Mesendoderm (in vitro differentiated cells): ENCODE results near the gene PYHIN1.

ENCODE experiments used
- DNase-seq: peaks from one replicate; pipeline ENCODE4 v3.0.0; 2013
- H2AK5ac ChIP-seq: 2 replicates; pipeline ENCODE4 v1.6.1; 2013; ENCODE audit warnings: low read length, inconsistent platforms
- H2BK120ac ChIP-seq: 2 replicates; pipeline ENCODE4 v1.6.1; 2013; ENCODE audit warnings: low read depth, mild to moderate bottlenecking, low read length, moderate library complexity, mixed read lengths
- H2BK15ac ChIP-seq: replicated peaks from 2 replicates; pipeline ENCODE4 v1.6.1; 2013; ENCODE audit warnings: low read depth, mild to moderate bottlenecking, moderate library complexity
- H2BK5ac ChIP-seq: 2 replicates; pipeline ENCODE4 v1.6.1; 2013; ENCODE audit warnings: low read length, inconsistent platforms
- H3K18ac ChIP-seq: 2 replicates; pipeline ENCODE4 v1.6.1; 2013; ENCODE audit warnings: mild to moderate bottlenecking, low read length, mixed read lengths
- H3K23ac ChIP-seq: one replicate; pipeline ENCODE4 v1.6.1; 2013; ENCODE audit warnings: low read length
- H3K27ac ChIP-seq: 2 replicates; pipeline ENCODE4 v1.5.1; 2013; ENCODE audit warnings: low read depth, mild to moderate bottlenecking, inconsistent platforms, low read length, moderate library complexity
- H3K27me3 ChIP-seq: 2 replicates; pipeline ENCODE4 v1.6.1; 2013; ENCODE audit warnings: low read length, control low read depth, mild to moderate bottlenecking, inconsistent platforms; ENCODE audit not compliant: insufficient read depth, poor library complexity
- H3K36me3 ChIP-seq: 2 replicates; pipeline ENCODE4 v1.6.1; 2013; ENCODE audit warnings: low read length, inconsistent platforms; ENCODE audit not compliant: control insufficient read depth, insufficient read depth
- H3K4ac ChIP-seq: one replicate; pipeline ENCODE4 v1.6.1; 2013; ENCODE audit warnings: low read depth, mild to moderate bottlenecking, low read length, moderate library complexity
- H3K4me1 ChIP-seq: 2 replicates; pipeline ENCODE4 v1.6.1; 2013; ENCODE audit warnings: low read depth, low read length, inconsistent platforms; ENCODE audit not compliant: control insufficient read depth
- H3K4me2 ChIP-seq: 2 replicates; pipeline ENCODE4 v1.6.1; 2013; ENCODE audit warnings: low read length
- H3K4me3 ChIP-seq: 2 replicates; pipeline ENCODE4 v1.5.1; 2013; ENCODE audit warnings: mild to moderate bottlenecking, low read length
- H3K56ac ChIP-seq: one replicate; pipeline ENCODE4 v1.6.1; 2013; ENCODE audit warnings: low read length
- H3K79me1 ChIP-seq: 2 replicates; pipeline ENCODE4 v1.6.1; 2013; ENCODE audit warnings: low read length, inconsistent platforms
- H3K79me2 ChIP-seq: 2 replicates; pipeline ENCODE4 v1.6.1; 2013; ENCODE audit warnings: mild to moderate bottlenecking, low read length; ENCODE audit not compliant: control insufficient read depth, insufficient read depth
- H3K9ac ChIP-seq: 2 replicates; pipeline ENCODE4 v1.6.1; 2013; ENCODE audit warnings: low read length, inconsistent platforms
- H4K5ac ChIP-seq: one replicate; pipeline ENCODE4 v1.6.1; 2013; ENCODE audit warnings: low read length
- H4K8ac ChIP-seq: one replicate; pipeline ENCODE4 v1.6.1; 2013; ENCODE audit warnings: low read depth, mild to moderate bottlenecking, control low read depth, low read length, moderate library complexity
- WGBS: extraction: QIAGEN DNeasy Blood & Tissue Kit; methylation state at CpG from one replicate; pipeline ENCODE4 v1.1.7; 2013; ENCODE audit warnings: low lambda C conversion rate, missing lambda C conversion rate; ENCODE audit not compliant: insufficient coverage; ENCODE audit errors: extremely low coverage; 5-methylcytosine and 5-hydroxymethylcytosine counted together

The PYHIN1 gene

GRCh38 chr1:158962983-158963382 is 31.6 kb downstream of the PYHIN1 start:
- H3K9ac ChIP-seq = no peak overlapping the region
- H3K27ac ChIP-seq = no peak overlapping the region
- no peak overlapping the region for H2BK15ac ChIP-seq
- no peak overlapping the region for H3K4me3 ChIP-seq
- DNase-seq = peak; percentile 5
- H3K79me1 ChIP-seq = no peaks in the 10 kb centered on the region
- H4K8ac ChIP-seq = no peak overlapping the region
- H3K18ac ChIP-seq = no peak overlapping the region
- H3K4ac ChIP-seq = no peak overlapping the region
- H2AK5ac ChIP-seq = no peak overlapping the region
- H3K27me3 ChIP-seq = no peaks in the 10 kb centered on the region
- H3K4me2 ChIP-seq = no peak overlapping the region
- no peak overlapping the region for H3K56ac ChIP-seq
- H3K79me2 ChIP-seq = no peaks in the 10 kb centered on the region
- H2BK5ac ChIP-seq = no peak overlapping the region
- H3K4me1 ChIP-seq = no peaks in the 10 kb centered on the region
- H3K36me3 ChIP-seq = no peaks in the 10 kb centered on the region
- H4K5ac ChIP-seq = no peak overlapping the region
- no peak overlapping the region for H2BK120ac ChIP-seq
- H3K23ac ChIP-seq = no peak overlapping the region
- WGBS = no CpG with 5 or more reads among the region's 5 CpGs

DNA sequence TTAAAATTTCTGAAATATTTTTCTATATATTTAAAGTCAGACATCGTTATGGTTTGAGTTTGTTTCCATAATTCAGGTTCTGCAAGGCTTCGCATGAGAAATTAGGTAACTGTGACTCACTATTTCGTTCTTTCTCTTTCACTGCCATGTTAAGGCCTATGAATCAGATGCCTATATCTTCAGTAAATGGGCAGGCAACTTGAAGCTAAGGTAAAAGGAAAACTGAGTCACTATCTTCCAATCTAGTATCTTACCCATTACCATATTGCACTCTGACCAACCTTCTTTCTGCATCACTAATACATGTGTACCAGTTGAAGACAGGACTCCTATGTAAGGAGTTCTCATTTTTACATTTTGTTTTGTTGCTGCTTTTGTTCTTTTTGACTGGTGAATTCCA is 37.8 kb downstream of the PYHIN1 start:
- no peaks in the 10 kb centered on the region for H3K36me3 ChIP-seq
- no peak overlapping the region for H3K27ac ChIP-seq
- no peak overlapping the region for H3K56ac ChIP-seq
- H4K5ac ChIP-seq = no peak overlapping the region
- H2AK5ac ChIP-seq = no peak overlapping the region
- no peaks in the 10 kb centered on the region for H3K27me3 ChIP-seq
- WGBS = no CpG with 5 or more reads among the region's 3 CpGs
- no peaks in the 10 kb centered on the region for H3K79me1 ChIP-seq
- DNase-seq = no peak
- no peak overlapping the region for H3K4me2 ChIP-seq
- no peak overlapping the region for H2BK5ac ChIP-seq
- H2BK15ac ChIP-seq = no peak overlapping the region
- H3K18ac ChIP-seq = no peak overlapping the region
- no peak overlapping the region for H3K9ac ChIP-seq
- H3K23ac ChIP-seq = no peak overlapping the region
- no peaks in the 10 kb centered on the region for H3K4me1 ChIP-seq
- no peak overlapping the region for H3K4me3 ChIP-seq
- H4K8ac ChIP-seq = no peak overlapping the region
- no peak overlapping the region for H3K4ac ChIP-seq
- H2BK120ac ChIP-seq = no peak overlapping the region
- no peaks in the 10 kb centered on the region for H3K79me2 ChIP-seq

- Histone ChIP-seq H3K79me1 (no peaks in the 10 kb centered on the region), H3K9ac (no peak overlapping the region), H3K79me2 (no peaks in the 10 kb centered on the region), H2BK120ac (no peak overlapping the region), H2BK5ac (no peak overlapping the region), H3K23ac (no peak overlapping the region), H3K4ac (no peak overlapping the region), H3K18ac (no peak overlapping the region), H4K8ac (no peak overlapping the region), H3K4me1 (no peaks in the 10 kb centered on the region), H3K36me3 (no peaks in the 10 kb centered on the region), H2BK15ac (no peak overlapping the region), H3K4me3 (no peak overlapping the region), H4K5ac (no peak overlapping the region), H3K56ac (no peak overlapping the region), H3K27ac (no peak overlapping the region), H3K27me3 (no peaks in the 10 kb centered on the region), H2AK5ac (no peak overlapping the region), H3K4me2 (no peak overlapping the region)
- WGBS = no CpG with 5 or more reads among the region's 1 CpG
- no peak for DNase-seq
Observed at GRCh38 chr1:158969855-158970254, 38.5 kb downstream of the PYHIN1 start.

- Histone ChIP-seq H4K8ac (no peak overlapping the region), H3K4me3 (no peak overlapping the region), H3K27ac (no peak overlapping the region), H3K36me3 (no peaks in the 10 kb centered on the region), H2AK5ac (no peak overlapping the region), H4K5ac (no peak overlapping the region), H3K79me2 (no peaks in the 10 kb centered on the region), H3K79me1 (no peaks in the 10 kb centered on the region), H2BK15ac (no peak overlapping the region), H3K56ac (no peak overlapping the region), H3K27me3 (no peaks in the 10 kb centered on the region), H3K4ac (no peak overlapping the region), H3K4me2 (no peak overlapping the region), H2BK120ac (no peak overlapping the region), H3K18ac (no peak overlapping the region), H3K9ac (no peak overlapping the region), H3K4me1 (no peaks in the 10 kb centered on the region), H3K23ac (no peak overlapping the region), H2BK5ac (no peak overlapping the region)
- peak; percentile 26 for DNase-seq
Observed at GRCh38 chr1:158972841-158973240, 41.5 kb downstream of the PYHIN1 start.

DNA sequence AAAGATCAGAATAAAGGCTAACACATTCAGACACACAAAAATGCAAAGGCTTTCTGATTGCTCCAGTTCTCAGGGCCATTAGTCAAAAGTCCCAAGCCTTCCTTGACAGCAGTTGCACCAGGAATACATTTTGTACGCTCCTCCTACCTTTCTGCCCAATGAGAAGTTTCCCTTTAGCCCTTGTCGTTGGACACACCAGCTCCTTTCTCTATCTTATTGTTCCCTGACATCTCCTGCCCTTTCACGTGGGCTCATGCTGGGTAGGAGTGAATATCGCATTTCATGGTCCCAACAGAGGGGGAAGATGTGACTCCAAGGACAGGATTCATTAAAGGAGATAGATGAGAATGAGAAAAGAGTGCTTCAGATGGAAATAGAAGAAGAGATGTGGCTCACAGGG is 44.9 kb downstream of the PYHIN1 start:
- Histone ChIP-seq H3K4ac (no peak overlapping the region), H3K36me3 (no peaks in the 10 kb centered on the region), H3K56ac (no peak overlapping the region), H3K4me2 (no peak overlapping the region), H3K27me3 (no peaks in the 10 kb centered on the region), H3K79me2 (no peaks in the 10 kb centered on the region), H2BK15ac (no peak overlapping the region), H4K8ac (no peak overlapping the region), H3K4me1 (no peaks in the 10 kb centered on the region), H3K23ac (no peak overlapping the region), H2BK120ac (no peak overlapping the region), H3K18ac (no peak overlapping the region), H2AK5ac (no peak overlapping the region), H2BK5ac (no peak overlapping the region), H3K79me1 (no peaks in the 10 kb centered on the region), H3K4me3 (no peak overlapping the region), H4K5ac (no peak overlapping the region), H3K9ac (no peak overlapping the region), H3K27ac (no peak overlapping the region)
- WGBS = no CpG with 5 or more reads among the region's 4 CpGs
- no peak for DNase-seq

DNA sequence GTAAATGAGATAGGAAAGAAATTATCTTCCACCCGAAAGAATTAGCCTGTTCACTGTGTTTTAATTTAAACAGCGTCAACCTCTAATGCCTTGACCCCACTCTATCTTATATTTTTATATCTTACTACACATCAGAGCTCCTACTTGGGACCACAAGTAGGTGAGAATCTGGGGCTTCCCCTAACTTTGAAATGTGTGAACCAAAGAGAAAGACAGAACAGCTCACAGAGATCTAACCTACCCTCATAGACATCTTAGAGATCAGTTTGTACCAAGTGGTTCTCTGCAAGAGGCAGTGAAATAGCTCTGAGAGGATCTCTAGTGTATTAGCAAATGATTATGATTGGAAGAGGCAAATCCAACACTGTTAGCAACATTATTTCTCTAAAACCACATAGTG is 47.4 kb downstream of the PYHIN1 start:
- no peak overlapping the region for H3K4ac ChIP-seq
- H3K36me3 ChIP-seq = no peaks in the 10 kb centered on the region
- H3K79me1 ChIP-seq = no peaks in the 10 kb centered on the region
- no peak overlapping the region for H3K27ac ChIP-seq
- no CpG with 5 or more reads among the region's 2 CpGs for WGBS
- H4K5ac ChIP-seq = no peak overlapping the region
- H2BK5ac ChIP-seq = no peak overlapping the region
- H3K9ac ChIP-seq = no peak overlapping the region
- no peaks in the 10 kb centered on the region for H3K79me2 ChIP-seq
- H2BK120ac ChIP-seq = no peak overlapping the region
- H2AK5ac ChIP-seq = no peak overlapping the region
- H3K18ac ChIP-seq = no peak overlapping the region
- no peak overlapping the region for H3K4me3 ChIP-seq
- H3K4me1 ChIP-seq = no peaks in the 10 kb centered on the region
- DNase-seq = no peak
- H4K8ac ChIP-seq = no peak overlapping the region
- H3K27me3 ChIP-seq = no peaks in the 10 kb centered on the region
- H2BK15ac ChIP-seq = no peak overlapping the region
- H3K56ac ChIP-seq = no peak overlapping the region
- H3K23ac ChIP-seq = no peak overlapping the region
- no peak overlapping the region for H3K4me2 ChIP-seq
